ENCODE measurements around the gene CCDC182.

The CCDC182 gene

DNA sequence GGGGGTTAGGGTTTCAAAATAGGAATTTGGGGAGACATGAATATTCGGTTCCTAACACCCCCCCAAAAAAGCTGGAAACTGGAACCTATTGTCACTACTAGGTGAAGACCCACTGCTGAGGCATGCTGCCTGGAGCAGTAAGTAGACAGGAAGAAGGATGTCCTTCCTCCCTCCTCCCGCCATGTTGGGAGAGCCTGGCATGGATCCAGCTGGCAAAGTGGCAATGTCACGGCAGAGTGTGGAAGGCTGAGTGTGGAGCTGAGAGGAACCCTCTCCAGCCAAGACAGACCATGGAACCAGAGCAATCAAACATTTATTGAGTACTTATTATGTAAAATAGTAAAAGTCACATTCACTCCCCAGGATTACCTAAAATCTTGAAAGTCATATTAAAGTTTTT lies 49.0 kb downstream of the CCDC182 start:
- no peak for DNase-seq
